T follicular helper cell (primary cell): ENCODE measurements around the gene ST8SIA1.
A peak's percentile ranks its signal among the peaks of the same experiment; 100 is the strongest.

Experiments
- DNase-seq: peaks from one replicate; pipeline ENCODE4 v3.0.0-alpha.2; 2020; ENCODE audit warnings: low read depth

ST8SIA1 gene

DNA sequence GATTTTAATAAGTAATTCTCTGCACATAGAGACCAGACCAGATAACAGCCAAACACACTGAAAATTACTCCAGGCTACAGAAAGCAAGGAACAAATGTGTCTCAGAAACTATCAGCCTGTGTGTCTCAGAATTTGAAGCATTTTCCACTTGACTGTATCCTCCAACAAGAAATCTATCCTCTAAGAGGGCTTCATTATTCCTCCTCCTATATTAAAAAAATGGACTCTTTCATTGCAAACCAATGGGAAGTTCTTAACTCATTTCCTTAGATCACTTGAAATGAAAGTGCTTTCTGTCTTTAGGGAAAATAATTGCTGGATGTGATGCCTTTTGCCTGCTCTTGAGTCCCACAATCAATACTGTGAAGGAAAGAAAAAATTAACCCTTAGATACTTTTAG is 2.3 kb downstream of the ST8SIA1 start:
- DNase-seq: no peak

DNA sequence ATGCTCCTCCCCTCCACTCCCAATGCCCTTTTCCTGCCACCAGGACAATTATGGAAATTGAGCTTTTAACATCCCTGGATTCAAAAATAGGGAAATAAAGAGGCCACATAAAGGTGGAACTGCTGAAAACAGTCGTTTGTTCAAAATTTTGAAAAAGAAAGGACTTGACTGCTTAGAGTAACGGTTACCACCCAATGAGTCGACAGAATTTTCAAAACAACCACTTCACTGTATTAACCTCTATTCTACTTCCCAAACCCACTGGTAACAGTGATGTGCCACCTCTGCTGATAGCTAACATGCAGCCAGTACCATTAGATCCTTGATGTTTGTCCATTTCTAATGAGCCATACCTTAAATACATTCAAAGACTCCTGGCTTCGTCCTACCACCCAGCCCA is 4.9 kb downstream of the ST8SIA1 start:
- DNase-seq: no peak

DNA sequence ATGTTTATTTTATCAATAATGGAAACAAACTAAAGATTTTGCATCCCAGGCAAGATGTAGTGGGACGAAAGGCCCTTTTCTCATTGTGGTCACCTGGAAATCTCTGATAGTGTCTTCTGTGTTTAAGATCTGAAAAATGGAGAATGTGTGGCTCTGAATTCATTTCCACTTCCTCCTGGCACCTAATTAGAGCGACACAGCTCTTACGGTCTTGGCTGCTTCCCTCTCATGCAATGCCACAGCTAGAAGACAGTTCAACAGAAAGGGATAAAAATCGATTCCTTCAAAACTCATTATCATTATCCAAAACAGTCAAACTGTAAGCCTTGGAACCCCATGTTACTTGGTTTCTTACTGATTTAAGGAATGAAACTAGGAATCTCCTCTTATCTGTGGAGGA is 9.3 kb downstream of the ST8SIA1 start:
- DNase-seq: no peak

DNA sequence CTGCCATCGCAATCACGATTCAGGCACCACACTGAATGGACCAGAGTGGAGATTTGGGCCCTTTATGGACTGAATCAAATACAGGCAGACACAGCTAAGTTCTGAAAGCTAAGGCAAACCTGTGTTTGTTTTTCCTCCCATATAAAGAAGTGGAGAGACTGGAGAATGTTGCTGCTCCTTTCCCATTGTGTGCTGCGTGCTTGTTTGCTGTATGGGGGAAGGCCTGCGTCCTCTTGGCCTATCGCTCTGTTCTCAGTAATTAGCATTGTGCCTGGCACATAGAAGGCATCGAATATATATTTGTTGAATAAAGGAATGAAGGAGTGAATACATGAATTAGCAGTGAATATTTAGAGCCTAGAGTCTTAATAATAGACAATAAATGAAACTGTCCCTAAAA is 12.4 kb downstream of the ST8SIA1 start:
- no peak for DNase-seq

DNA sequence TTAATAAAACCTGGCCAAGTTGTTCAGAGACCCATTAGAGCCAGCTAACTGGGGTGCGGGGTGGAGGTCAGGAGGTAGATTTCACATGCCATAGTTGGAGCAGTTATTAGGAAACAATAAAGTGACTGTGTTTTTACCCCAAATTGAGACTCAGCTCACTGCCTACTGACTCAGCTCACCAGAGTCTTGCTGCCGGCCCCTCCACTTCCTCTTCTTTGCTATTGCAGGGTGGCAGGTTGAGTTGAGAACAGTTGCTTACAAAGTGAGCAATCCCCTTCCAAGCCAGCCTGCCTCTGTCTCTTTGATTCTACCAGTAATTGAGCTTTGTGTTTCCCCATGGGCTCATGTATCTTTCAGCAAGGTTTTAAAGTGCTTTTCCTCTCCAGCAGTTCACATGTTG is 12.9 kb downstream of the ST8SIA1 start:
- peak; percentile 27 for DNase-seq

DNA sequence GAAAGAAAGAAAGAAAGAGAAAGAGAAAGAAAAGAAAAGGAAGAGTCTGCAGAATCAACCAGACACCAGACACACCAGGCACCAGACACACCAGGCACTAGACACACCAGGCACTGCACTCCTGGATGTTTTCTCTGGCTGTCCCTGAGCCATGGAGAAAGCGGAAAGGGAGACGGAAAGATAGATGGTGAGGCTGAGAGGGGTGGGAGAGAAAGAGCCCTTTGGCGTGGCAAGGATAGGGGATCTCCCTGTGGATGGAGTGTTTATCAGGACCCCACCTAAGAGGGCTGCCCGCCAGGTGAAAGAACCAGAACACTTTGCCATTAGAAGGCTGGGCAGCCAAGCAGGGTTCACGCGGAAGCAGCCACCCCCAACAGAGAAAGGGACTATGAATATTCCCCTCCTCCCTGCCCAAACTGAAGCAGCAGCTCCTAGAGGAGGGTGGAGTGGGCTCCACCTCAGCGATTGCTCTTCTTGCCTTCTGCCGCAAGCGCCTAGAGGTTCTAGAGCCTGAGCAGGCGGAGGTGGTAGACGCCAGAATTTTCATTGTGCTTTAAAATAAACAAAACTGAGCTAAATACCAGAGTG is 13.4 kb downstream of the ST8SIA1 start:
- no peak for DNase-seq

DNA sequence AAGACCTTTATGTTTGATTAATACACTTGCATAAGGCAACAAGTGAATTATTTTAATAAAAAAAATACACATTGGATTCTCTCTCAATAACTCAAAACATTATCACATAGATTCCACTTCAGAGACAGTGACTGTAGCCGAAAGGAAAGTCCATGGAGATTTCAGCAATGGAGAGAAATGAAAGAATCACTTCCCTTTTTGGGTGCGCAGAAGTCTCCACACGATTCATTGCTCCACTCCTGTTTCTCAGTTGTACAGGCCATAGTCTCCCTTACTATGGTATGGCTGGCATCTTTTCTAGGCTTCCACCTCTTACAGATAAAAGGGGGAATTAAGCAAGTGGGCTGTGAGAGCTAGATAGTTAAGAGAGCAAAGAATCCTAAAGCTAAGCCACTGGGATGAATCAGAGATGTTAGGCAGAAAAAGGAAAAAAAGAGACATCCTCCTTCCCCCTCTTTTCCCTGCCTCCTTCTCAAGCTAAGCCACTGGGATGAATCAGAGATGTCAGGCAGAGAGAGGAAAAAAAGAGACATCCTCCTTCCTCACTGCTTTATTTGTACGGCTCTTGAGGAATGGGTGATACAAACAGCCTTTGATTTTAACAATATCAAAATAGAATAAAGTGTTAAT is 16.3 kb downstream of the ST8SIA1 start:
- no peak for DNase-seq

DNA sequence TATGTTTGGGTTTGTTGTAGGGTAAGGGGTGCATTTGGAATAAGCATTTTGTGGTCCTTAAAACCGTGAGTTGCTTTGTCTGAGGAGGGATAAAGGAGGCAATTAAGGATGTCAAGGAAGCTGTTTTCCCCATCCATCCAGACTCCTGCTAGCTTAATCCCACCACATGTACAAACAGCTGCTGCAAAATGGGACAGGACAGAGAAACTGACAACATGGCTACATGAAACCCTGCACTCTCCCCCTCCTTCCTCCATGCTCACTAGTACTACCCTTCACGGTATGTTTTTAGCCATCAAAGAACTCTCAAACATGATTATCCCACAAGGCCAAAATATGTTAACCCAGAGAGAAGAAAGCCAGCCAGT is 20.6 kb downstream of the ST8SIA1 start:
- DNase-seq: no peak

DNA sequence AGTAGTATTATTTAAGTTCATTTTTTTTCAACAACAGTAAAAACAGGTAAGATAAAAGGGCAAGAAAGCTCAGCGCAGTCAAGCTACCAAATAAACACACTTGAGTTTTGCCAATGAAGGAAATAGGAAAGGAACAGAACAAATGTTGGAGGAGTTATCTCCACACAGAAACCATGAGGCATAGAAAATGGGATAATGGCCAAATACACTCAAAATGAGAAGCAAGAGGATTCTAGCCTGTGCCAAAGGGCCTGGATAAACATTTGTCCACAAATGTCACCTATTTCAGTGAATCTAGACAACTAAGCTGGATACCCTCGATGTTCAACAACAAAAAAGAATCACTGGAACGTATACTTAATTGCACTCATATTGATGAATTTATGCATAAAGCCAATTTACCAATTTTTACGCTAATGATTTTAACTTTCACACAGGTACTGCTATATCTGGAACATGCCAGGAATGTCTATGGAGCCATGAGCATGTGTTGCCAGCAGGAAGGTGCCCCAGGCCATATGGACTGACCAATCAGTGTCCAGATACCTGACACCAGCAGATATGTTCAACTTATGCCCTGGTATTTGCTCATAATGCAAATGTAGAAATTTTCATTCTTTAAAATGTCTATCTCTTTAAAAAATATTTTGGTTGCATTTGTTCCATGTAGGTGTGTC is 21.1 kb downstream of the ST8SIA1 start:
- no peak for DNase-seq

DNA sequence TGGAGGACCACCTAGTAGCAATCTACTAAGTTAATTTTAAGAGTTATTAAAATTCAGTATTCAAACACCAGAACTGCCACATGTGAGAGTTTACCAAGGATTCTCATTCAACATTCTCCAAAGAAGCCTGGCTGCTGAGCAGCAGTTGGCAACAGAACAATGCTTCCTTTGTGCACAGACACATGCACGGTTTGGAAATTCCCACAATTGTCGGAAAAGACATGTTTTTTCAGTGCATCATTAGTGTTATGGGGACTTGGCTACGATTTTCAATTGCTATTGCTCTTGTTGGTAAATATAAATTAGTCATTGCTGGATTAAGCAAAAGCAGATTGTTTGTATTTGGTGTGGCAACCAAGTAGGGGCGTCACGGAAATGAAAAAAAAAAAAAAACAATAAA is 22.2 kb downstream of the ST8SIA1 start:
- DNase-seq: no peak

DNA sequence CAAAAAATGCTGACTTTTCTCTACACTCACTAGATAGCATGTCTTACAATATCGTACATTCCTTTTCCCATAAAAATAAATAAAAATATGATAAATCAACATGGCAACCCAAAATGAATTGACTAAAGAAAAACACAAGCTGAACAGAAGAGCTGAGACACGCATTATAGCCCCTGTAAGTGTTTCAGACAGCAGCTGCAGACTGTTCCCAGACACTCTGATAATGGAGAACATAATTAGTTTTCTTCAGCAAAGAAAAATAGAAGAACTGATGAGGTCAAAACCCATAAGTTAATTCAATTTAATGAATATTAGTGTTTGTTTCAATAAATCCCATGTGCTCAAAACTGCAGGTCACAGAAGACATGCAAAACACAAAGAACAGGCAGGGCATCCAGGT is 23.8 kb downstream of the ST8SIA1 start:
- no peak for DNase-seq

DNA sequence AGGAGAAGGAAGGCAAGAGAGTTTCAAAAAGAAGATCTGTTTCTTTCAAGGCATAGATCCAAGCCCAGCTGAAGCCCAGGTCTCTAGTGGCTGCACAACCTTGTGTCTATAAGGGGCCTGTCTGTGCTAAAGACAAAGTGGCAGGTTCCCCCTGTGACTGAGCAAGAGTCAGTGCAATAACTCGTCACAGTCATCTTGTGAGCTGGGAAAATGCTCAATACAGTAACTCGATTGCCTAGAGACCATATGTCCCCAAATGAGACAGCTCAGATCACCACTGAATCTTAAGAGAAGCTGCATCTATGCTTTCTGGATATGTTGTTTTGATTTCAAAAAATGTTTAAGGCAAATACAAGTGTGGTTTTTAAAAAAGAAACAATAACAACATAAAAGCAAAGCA is 24.2 kb downstream of the ST8SIA1 start:
- DNase-seq: no peak

DNA sequence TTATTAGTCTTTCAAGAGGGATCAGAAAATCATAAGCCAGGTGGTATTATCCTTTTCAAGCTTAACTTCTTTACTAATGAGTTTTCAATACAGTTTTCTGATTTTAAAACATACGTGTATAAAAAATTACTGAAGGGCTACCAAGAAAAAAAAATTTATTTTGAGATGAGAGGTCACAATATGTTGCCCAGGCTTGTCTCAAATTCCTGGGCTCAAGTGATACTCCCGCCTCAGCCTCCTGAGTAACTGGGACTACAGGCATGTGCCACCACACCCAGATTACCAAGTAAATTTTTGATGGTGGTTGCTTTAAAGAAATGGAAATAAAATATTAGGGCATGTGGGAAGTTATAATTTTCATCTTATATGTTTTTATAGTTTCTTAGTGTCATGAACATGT is 26.7 kb downstream of the ST8SIA1 start:
- DNase-seq: no peak

DNA sequence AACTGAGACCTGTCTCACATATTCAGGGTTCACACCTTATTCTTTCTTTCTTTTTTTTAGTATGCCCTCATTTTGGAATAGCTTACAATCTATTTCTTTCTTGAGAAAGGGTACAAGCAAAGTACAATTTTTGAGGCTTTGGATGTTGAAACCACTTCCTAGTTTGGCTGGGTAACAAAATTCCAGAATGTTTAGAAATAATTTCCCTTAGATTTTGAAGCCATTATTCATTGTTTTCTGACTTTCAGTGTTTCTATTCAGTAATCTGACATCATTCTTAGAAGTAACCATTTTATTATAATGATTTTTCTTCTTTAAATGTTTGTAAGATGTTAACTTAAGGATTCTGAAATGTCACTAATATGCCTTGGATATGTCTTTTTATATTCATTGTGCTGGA is 28.2 kb downstream of the ST8SIA1 start:
- DNase-seq: no peak

DNA sequence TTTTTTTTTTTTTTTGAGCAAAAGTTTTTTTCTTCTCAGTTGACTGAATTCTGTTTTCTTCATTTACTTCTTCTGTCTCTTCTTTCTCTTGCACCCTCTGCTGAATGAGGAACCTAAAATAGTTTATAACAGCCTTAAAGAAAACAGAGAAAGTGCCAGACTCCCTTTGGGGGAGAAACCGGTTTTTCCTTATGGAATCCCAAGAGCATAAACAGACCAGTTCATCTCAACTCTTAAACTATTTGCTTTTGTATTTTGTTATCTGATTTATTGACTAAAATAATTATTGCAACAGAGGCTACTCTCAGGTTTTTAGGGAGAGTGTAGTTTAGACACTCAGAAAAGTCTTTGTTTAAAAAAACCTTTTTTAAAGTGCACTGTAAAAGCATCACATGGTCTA is 30.2 kb downstream of the ST8SIA1 start:
- no peak for DNase-seq

DNA sequence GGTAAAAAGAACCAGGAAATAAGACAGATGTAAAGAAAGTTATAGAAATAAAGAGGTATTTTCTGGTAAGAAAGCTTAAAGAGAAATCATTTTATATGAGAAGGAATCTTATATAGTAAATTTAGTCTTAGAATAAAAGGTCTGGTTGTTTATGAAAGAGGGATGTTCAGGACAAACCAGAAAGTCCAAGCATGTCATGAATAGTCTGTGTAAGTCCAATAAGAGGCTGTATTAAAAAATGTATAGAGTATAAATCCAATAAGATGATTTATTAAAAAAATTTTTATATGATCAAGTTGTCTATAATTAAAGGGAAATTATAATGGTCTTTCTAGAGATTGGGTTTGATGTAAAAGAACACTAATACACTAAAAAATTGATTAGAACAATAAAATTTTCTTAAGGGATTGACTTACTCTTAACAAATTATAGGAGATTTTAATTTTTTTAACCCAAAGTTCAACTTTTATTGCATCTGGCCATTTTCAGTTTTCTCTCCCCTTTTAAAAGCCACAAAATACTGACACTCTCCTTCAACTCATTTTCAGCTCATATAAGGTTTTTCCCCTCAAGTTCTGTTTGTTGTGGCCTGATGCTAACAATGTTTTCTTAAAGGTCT is 35.1 kb downstream of the ST8SIA1 start:
- DNase-seq: no peak

DNA sequence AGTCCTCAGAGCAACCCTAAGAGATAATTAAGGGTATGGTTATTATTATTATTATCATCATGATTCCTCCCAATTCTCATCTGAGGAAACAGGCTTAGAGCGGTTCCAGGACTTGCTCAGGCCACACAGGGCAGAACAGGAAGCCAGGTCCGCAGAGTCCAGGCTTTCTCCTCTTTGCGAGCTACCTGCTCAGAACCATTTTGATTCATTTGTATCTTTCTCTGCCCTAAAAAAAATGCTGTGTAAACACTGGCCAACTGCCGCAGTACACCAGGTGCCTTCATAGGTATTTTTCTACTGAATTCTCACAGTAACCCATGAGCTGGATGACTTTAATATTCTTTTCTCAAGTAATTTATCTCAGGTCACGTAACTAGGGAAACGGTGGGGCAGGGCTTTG is 45.3 kb downstream of the ST8SIA1 start:
- DNase-seq: no peak

DNA sequence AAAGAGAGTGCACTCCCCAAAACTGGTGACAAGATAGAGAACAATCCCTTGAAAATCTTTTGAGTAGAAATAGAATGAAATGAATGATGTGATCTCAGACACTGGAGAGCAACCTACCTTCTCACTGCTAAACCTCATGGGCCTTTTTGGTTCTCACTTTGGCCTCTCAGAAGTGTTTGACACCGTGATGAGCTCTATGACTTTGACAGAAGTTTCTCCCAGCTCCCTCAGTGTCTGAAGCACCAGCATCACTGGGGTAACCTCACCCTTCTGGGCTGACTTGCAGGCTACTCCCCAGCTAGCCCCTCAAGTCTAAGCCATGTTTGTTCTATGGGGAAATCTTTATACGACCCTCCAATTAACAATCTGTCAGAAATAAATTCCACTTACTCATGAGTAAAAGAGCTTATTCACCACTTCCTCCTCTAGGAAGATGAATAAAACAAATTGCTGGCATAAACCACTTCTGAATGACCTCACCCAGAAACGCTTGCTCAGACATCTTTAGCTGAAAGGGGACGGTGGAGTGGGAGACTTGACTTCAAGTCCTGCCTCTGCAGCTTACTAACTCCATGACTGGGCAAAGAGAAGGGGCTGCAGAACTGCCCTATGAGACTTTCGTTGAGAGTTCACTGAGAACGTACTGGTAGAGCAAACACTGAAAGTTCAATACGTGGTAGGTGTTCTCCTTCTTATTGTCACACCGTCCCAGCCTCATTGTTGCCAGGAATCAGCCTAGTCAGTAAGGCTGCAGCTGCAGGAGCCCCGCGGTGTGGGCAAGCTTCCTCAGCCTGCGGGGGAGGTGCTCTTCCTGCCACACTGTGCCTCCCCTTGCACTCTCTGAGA is 46.5 kb downstream of the ST8SIA1 start:
- DNase-seq: no peak

DNA sequence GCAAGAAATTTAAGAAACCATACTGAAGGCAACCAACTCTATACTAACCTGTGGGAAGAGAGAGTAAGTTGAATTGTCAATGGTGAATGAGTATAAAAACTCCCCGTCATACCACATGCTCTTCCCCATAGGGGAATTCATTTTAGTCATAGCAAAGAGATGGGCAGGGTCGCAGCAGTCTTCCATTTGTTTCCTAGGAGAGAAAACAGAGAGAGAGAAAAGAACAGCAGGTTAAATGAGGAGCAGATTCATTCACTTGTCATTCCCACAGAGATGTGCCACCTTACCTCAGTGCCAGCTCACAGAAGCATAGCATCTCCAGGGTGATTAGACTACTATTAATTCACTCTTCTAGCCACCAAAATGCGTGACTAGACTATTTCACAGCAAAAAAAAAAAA is 47.4 kb downstream of the ST8SIA1 start:
- DNase-seq: no peak

DNA sequence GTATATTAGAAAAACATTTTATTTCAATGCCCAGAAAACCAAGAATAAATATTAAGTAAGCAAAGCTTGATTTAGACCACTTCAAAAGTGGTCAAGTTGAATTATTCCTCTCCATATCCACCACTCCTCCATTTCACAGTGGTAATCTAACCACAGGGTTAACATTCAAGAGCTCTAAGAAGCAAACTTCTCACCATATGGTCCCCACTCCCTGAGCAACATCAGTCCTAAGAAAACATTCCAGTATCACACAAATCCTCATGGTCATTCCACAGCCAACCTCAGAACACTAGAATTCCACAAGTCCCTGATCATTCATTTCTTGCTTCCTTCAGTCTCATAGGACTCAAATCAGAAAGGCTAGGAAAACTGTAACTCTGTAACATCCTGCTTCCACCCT is 47.9 kb downstream of the ST8SIA1 start:
- DNase-seq: no peak

DNA sequence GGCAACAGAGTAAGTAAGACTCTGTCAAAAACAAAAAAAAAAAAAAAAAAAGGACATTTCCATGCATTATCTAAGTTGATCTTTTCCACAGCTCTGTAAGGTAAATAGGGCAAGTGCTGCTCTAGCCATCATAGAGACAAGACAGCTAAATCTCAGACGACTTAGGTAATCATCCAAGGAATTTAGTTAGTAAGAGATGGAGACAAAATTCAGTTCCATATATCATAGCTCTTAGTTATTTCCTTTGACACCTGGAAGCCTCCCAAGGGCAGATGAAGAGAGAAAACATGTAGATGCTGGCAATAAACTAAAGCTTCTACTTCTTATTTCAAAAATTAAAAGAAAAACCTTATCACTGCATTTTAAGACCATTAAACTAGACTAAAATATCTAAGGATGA is 48.7 kb downstream of the ST8SIA1 start:
- DNase-seq: no peak

DNA sequence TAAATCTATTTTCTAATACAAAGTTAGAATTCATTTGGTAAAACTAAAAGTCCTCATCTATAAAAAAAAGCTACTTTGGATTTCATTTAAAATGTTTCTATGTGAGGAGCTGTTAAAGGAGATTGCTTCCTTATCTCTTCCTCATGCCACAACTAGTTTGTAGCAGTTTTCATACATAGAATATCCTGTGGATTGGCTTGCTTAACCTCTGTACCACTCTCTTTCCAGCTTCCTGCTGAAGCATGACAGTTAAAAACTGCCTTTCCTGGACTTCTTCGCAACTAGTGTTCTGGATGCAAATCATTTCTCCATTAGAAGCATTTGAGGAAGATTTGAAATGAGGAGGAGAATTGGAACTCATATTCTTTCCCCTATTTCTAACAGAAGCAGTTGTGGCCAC is 49.6 kb downstream of the ST8SIA1 start:
- DNase-seq: no peak

DNA sequence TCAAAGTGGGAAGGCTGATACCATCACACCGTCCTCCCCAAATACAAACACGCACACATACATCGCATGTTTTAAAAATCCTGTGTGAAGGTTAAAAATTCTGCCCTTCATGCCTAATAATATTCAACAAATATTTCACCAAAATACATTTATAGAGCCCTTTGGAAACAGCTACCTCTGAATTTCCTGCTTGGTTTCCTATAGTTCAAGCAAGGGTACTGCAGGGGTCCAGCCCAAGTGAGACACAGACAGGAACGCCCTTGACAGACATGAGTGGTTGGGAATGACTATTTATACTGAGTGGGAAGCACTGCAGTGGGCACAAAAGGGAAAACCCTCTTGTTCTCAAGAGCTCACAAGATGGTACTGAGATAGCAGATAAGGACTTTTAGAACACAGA is 51.0 kb downstream of the ST8SIA1 start:
- no peak for DNase-seq
